DOHH2 (cell line): ENCODE data around the gene NDUFS7.

Source experiments
- H3F3A ChIP-seq: fragments of 200-600 bp; sonication (generic), shearing (Covaris generic); 2 replicates; pipeline ENCODE4 v1.6.0; 2016; ENCODE audit warnings: antibody characterized with exemption, mild to moderate bottlenecking; ENCODE audit not compliant: control insufficient read depth, insufficient read depth
- H3K27ac ChIP-seq: fragments of 200-600 bp; sonication (generic); 2 replicates; pipeline ENCODE4 v1.5.1; 2014; ENCODE audit warnings: low read depth, mild to moderate bottlenecking, low read length, moderate library complexity
- H3K27me3 ChIP-seq: fragments of 200-600 bp; sonication (generic); 2 replicates; pipeline ENCODE4 v1.6.1; 2014; ENCODE audit warnings: mild to moderate bottlenecking, low read length, mixed read lengths; ENCODE audit not compliant: control insufficient read depth
- H3K36me3 ChIP-seq: fragments of 200-600 bp; sonication (generic); 2 replicates; pipeline ENCODE4 v1.6.1; 2014; ENCODE audit warnings: mild to moderate bottlenecking, low read length, moderate library complexity, mixed read lengths; ENCODE audit not compliant: control insufficient read depth
- H3K4me1 ChIP-seq: fragments of 200-600 bp; sonication (generic); 2 replicates; pipeline ENCODE4 v1.6.1; 2014; ENCODE audit warnings: mild to moderate bottlenecking, low read length, mixed read lengths; ENCODE audit not compliant: control insufficient read depth
- H3K4me2 ChIP-seq: fragments of 200-600 bp; sonication (generic); 2 replicates; pipeline ENCODE4 v1.6.0; 2014; ENCODE audit warnings: mild to moderate bottlenecking, low read length, moderate library complexity
- H3K4me3 ChIP-seq: fragments of 200-600 bp; sonication (generic); 2 replicates; pipeline ENCODE4 v1.5.1; 2014; ENCODE audit warnings: mild to moderate bottlenecking, low read length, mixed read lengths
- H3K79me2 ChIP-seq: fragments of 200-600 bp; sonication (generic); 2 replicates; pipeline ENCODE4 v1.6.1; 2014; ENCODE audit warnings: mild to moderate bottlenecking, low read length, mixed read lengths; ENCODE audit not compliant: control insufficient read depth
- H3K9me2 ChIP-seq: fragments of 200-600 bp; sonication (generic); replicated peaks from 2 replicates; pipeline ENCODE4 v1.6.1; 2014; ENCODE audit warnings: mild to moderate bottlenecking, low read length, mixed read lengths; ENCODE audit not compliant: control insufficient read depth
- H3K9me3 ChIP-seq: fragments of 200-600 bp; sonication (generic); 2 replicates; pipeline ENCODE4 v1.6.1; 2014; ENCODE audit warnings: antibody characterized with exemption, low read length, mixed read lengths; ENCODE audit not compliant: control insufficient read depth, insufficient read depth
- H4K20me1 ChIP-seq: fragments of 200-600 bp; sonication (generic); 2 replicates; pipeline ENCODE4 v1.6.0; 2014; ENCODE audit warnings: low read depth, mild to moderate bottlenecking, antibody characterized with exemption, low read length, moderate library complexity; ENCODE audit not compliant: control insufficient read depth, insufficient read depth
- EZH2phosphoT487 ChIP-seq: fragments of 200-600 bp; sonication (generic); IDR thresholded peaks from 2 replicates; pipeline ENCODE4 v1.6.1; 2017; ENCODE audit warnings: borderline replicate concordance, mild to moderate bottlenecking, antibody characterized with exemption, low read length, moderate library complexity, mixed read lengths
- TF ChIP-seq, protein P1 (sequence below): fragments of 200-600 bp; sonication (generic); IDR thresholded peaks from one replicate; pipeline ENCODE4 v1.5.1; 2014; ENCODE audit warnings: antibody characterized with exemption, mild to moderate bottlenecking, low read depth, low read length; ENCODE audit not compliant: poor library complexity, severe bottlenecking

NDUFS7 gene

DNA sequence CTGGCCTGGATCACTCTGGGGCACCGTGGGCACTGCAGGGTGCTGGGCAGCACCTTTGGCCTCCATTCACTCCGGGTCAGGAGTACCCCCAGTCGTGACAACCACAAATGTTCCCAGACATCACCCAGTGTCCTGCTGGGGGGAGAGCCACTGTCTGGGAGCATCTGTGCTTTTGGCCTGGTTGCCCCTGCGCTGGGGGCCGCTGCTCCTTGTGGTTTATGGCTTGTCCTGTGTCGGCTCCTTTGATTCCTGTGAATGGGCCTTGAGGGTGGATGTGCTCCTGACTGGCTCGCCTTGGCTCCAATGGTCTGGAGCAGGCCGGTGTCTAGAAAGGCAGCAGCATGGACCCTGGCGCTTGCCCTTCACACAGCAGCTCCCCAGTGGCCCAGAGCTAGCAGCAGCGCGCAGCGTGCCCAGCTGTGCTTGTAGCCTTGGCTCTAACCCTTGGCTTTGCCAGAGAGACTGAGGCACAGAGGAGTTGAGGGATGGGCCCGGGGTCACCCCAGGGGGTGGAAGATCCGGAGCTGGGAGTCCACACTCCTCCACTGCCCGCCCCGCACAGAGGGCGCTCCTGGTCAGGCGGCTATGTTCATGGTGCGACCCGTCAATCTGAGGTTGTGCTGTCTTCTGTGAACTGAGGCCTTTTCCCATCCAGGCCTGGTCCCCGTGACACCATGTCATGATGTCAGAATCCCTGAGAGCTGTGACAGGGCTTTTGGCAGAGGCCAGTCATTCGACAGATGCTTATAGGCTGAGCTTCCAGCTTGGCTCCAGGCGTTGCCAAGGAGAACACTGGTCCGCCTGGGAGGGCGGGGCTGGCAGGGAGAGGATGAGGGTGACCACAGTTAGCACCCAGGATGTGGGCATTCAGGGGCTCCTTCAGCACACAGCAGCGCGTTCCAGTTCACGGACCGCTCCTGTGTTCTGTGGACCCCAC, 27.8 kb downstream of the NDUFS7 start:
- Histone ChIP-seq H3K36me3 (peaks cover 84% of the 10 kb centered on the region), H3K4me3 (no peak overlapping the region)

DNA sequence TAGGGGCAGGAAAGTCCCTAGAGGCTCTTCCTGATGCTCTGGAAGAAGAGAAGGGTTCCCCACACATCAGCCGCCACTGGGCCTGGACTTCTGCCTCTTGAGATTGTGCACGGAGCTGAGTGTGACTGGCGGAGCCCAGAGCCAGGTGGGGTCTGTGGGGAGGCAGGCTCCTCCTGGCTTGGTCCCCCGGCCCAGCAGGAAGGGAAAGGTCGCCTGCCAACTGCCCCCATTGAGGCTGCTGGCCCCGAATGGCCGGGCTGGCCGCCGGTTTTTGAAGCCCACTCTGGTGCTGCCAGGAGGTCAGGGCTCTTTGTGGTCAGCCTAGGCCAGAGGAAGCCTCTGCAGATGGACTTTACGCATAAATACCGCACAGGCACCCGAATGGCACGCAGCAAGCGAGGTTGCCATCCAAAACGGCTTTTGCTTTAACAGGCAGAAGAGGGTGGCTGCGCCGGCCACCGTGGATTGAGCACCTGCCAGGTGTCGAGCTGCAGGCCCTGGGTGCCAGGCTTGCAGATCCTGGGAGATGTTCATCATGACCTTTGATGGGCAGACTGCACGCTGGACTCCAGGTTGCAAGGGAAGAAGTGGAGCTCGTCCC, 28.7 kb downstream of the NDUFS7 start:
- H3K9me2 ChIP-seq = no peaks in the 10 kb centered on the region
- no peaks in the 10 kb centered on the region for H3K27me3 ChIP-seq
- no peak for TF ChIP-seq EZH2phosphoT487
- TF ChIP-seq, protein P1, sequence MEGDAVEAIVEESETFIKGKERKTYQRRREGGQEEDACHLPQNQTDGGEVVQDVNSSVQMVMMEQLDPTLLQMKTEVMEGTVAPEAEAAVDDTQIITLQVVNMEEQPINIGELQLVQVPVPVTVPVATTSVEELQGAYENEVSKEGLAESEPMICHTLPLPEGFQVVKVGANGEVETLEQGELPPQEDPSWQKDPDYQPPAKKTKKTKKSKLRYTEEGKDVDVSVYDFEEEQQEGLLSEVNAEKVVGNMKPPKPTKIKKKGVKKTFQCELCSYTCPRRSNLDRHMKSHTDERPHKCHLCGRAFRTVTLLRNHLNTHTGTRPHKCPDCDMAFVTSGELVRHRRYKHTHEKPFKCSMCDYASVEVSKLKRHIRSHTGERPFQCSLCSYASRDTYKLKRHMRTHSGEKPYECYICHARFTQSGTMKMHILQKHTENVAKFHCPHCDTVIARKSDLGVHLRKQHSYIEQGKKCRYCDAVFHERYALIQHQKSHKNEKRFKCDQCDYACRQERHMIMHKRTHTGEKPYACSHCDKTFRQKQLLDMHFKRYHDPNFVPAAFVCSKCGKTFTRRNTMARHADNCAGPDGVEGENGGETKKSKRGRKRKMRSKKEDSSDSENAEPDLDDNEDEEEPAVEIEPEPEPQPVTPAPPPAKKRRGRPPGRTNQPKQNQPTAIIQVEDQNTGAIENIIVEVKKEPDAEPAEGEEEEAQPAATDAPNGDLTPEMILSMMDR = no peak
- no peak overlapping the region for H3K4me2 ChIP-seq
- no peaks in the 10 kb centered on the region for H3F3A ChIP-seq
- peaks cover 93% of the 10 kb centered on the region for H3K36me3 ChIP-seq
- no peak overlapping the region for H3K4me3 ChIP-seq
- H3K27ac ChIP-seq = no peak overlapping the region
- no peaks in the 10 kb centered on the region for H3K9me3 ChIP-seq
- peaks cover 19% of the 10 kb centered on the region for H3K4me1 ChIP-seq
- peaks cover 70% of the 10 kb centered on the region for H4K20me1 ChIP-seq
- peaks cover 99% of the 10 kb centered on the region for H3K79me2 ChIP-seq

More for the DNA sequence above, 27.8 kb downstream of the NDUFS7 start:
- no peaks in the 10 kb centered on the region for H3K9me3 ChIP-seq
- H3K9me2 ChIP-seq = no peaks in the 10 kb centered on the region
- H3K79me2 ChIP-seq = peaks cover 90% of the 10 kb centered on the region
- no peaks in the 10 kb centered on the region for H3K27me3 ChIP-seq
- H4K20me1 ChIP-seq = peaks cover 67% of the 10 kb centered on the region
- no peaks in the 10 kb centered on the region; the same call in 1 of the 2 replicates for H3F3A ChIP-seq
- TF ChIP-seq EZH2phosphoT487 = no peak
- TF ChIP-seq, protein P1 = no peak
- H3K27ac ChIP-seq = no peak overlapping the region
- peaks cover 24% of the 10 kb centered on the region for H3K4me1 ChIP-seq
- H3K4me2 ChIP-seq = no peak overlapping the region

DNA sequence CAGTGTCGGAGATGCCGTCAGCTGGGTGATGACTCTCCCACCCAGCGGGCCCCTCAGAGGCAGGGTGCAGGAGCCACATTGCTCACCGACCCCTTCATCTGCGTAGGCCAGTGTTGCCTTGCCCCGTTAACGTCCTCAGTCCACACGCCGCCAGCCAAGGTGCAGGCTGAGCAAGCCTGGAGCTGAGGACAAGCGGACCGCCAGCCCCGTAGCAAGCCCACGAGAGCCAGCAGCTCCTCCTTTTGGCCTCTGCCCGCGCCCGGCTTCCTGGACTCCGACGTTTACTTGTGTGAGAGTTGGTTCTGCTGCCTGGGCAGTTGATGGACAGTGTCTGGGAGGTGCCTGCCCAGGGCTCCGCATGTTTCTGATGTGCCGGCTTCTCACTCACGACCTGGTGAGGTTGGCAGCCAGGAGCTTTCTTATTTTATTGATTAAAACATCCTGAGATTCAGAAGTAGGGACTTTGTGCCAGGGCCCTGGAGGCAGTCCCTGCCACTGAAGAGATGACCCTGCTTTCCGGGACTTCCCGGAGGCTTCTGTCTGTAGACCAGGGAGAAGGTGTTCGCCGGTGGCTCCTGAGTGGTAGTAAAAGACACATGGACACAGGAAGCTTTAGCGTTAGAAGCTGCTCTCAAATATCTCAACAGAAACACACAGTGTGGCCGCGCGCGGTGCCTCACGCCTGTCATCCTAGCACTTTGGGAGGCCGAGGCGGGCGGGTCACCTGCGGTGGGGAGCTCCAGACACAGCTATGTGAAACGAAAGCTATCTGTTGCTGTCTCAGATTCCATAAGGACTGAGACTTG, 29.5 kb downstream of the NDUFS7 start:
- H3K4me1 ChIP-seq = peaks cover 19% of the 10 kb centered on the region
- H3K36me3 ChIP-seq = peaks cover 96% of the 10 kb centered on the region

More for the DNA sequence above, 29.5 kb downstream of the NDUFS7 start:
- Histone ChIP-seq H3K9me3 (no peaks in the 10 kb centered on the region), H3K27me3 (no peaks in the 10 kb centered on the region), H3K4me2 (no peak overlapping the region), H3K9me2 (no peaks in the 10 kb centered on the region), H3K4me3 (no peak overlapping the region), H3K27ac (no peak overlapping the region), H3F3A (no peaks in the 10 kb centered on the region), H3K79me2 (peaks cover 100% of the 10 kb centered on the region), H4K20me1 (peaks cover 70% of the 10 kb centered on the region)
- TF ChIP-seq, protein P1 = no peak
- no peak for TF ChIP-seq EZH2phosphoT487
